CD4-positive, CD25-positive, alpha-beta regulatory T cell (primary cell): Measurements from ENCODE around the gene RFK. TPM values are rescaled to one million over a fixed set of nuclear protein-coding genes. Genes with fewer than 3 reads are reported as not detected.
"Not testable (repeated sequence)": the region's sequence is repeated elsewhere in the genome, so short reads cannot be mapped to it uniquely, and the experiment has no call there.

Source experiments
- ATAC-seq, 2 donors: fragments of 150-1000 bp; cut with Tn5 transposase; one replicate each; pipeline ENCODE4 v1.10.0; 2021; ENCODE audit warnings: low read depth in 2 of 2, moderate number of reproducible peaks in 2 of 2, moderate library complexity in 1 of 2
- DNase-seq, 3 donors: peaks; one replicate each; pipeline versions ENCODE4 v3.0.0 to v3.0.0-alpha.2; 2012 to 2022; ENCODE audit warnings: mixed read lengths in 1 of 3
- H3K27ac ChIP-seq: one replicate; pipeline ENCODE4 v1.7.0; 2013; ENCODE audit warnings: mild to moderate bottlenecking, low read length; ENCODE audit not compliant: insufficient read depth, poor library complexity, severe bottlenecking
- H3K27me3 ChIP-seq: one replicate; pipeline ENCODE4 v1.7.0; 2013; ENCODE audit warnings: low read length; ENCODE audit not compliant: control insufficient read depth, insufficient read depth
- H3K36me3 ChIP-seq: one replicate; pipeline ENCODE4 v1.7.0; 2013; ENCODE audit warnings: mild to moderate bottlenecking, low read length, moderate library complexity; ENCODE audit not compliant: control insufficient read depth, insufficient read depth
- H3K4me1 ChIP-seq: 2 replicates; pipeline ENCODE4 v1.7.0; 2013; ENCODE audit warnings: mild to moderate bottlenecking, low read length; ENCODE audit not compliant: insufficient read depth, control insufficient read depth, poor library complexity, severe bottlenecking
- H3K4me3 ChIP-seq: one replicate; pipeline ENCODE4 v1.7.0; 2013; ENCODE audit warnings: low read depth, mild to moderate bottlenecking, low read length, moderate library complexity
- H3K9me3 ChIP-seq, 2 experiments: 1 replicate in 1 of 2; 2 replicates in 1 of 2; pipeline ENCODE4 v1.7.0; 2013; ENCODE audit warnings: low read length in 2 of 2, mild to moderate bottlenecking in 1 of 2, moderate library complexity in 1 of 2; ENCODE audit not compliant: control insufficient read depth in 2 of 2
- H3K27ac Mint-ChIP-seq, 3 donors: one replicate each; pipeline ENCODE4 v1.8.0; 2020 to 2022; ENCODE audit warnings: mild to moderate bottlenecking in 3 of 3, mixed read lengths in 3 of 3, moderate library complexity in 2 of 3
- H3K27me3 Mint-ChIP-seq: one replicate; pipeline ENCODE4 v1.8.0; 2022; ENCODE audit warnings: mild to moderate bottlenecking, mixed read lengths
- H3K36me3 Mint-ChIP-seq: one replicate; pipeline ENCODE4 v1.8.0; 2020; ENCODE audit warnings: mixed read lengths
- H3K4me1 Mint-ChIP-seq, 4 donors: one replicate each; pipeline ENCODE4 v1.8.0; 2020 to 2022; ENCODE audit warnings: mixed read lengths in 4 of 4, mild to moderate bottlenecking in 1 of 4
- H3K4me3 Mint-ChIP-seq, 4 donors: one replicate each; pipeline ENCODE4 v1.8.0; 2020 to 2022; ENCODE audit warnings: mild to moderate bottlenecking in 4 of 4, mixed read lengths in 4 of 4, moderate library complexity in 3 of 4
- H3K9me3 Mint-ChIP-seq, 7 donors: one replicate each; pipeline ENCODE4 v1.8.0; 2020 to 2022; ENCODE audit warnings: mixed read lengths in 7 of 7, mild to moderate bottlenecking in 3 of 7, moderate library complexity in 2 of 7
- polyA plus RNA-seq, 4 donors: library from polyadenylated mRNA; unstranded; fragments of 300-500 nt; fragmentation: Illumina TruSeq; gene quantifications; one replicate each; pipeline ENCODE4 v1.2.3, GENCODE V29; 2021
- total RNA-seq: library from RNA; stranded (reverse); gene quantifications from one replicate; pipeline ENCODE4 v1.2.3, GENCODE V29; 2022

The RFK gene
- total RNA-seq (12.4 TPM), polyA plus RNA-seq (10 to 100 TPM; 31.3 to 39.7 (median 35.0) TPM)

GRCh38 chr9:76394195-76394959 is at the start of gene RFK:
Gene RFK, minus strand, starts transcription at chr9:76394426. Its CDS starts 255 bp downstream, at chr9:76394171.
- H3K27ac ChIP-seq = peak within 1 kb of the TSS; percentile 92
- Mint-ChIP-seq H3K27ac (peak within 1 kb of the TSS; percentile 95 to 99 (median 97)), H3K4me1 (peaks cover 12 to 46% (median 33%) of the 10 kb centered on the region in 4 donors), H3K4me3 (peak within 1 kb of the TSS; percentile 92 to 96 (median 95)), H3K9me3 (peaks cover 0 to 5% (median 0%) of the 10 kb centered on the region in 7 donors), H3K36me3 (peaks cover 7% of the 10 kb centered on the region), H3K27me3 (peaks cover 13% of the 10 kb centered on the region)
- H3K27me3 ChIP-seq = no peaks in the 10 kb centered on the region
- peaks cover 26% of the 10 kb centered on the region for H3K4me1 ChIP-seq
- DNase-seq (peak; percentile 88 to 96 (median 95)), ATAC-seq (peak; percentile 91 to 92)
- H3K4me3 ChIP-seq = peak within 1 kb of the TSS; percentile 91
- no peaks in the 10 kb centered on the region for H3K36me3 ChIP-seq
- H3K9me3 ChIP-seq = no peaks in the 10 kb centered on the region

GRCh38 chr9:76443887-76444286 is 49.7 kb upstream of the RFK start:
- no peaks in the 10 kb centered on the region for H3K9me3 ChIP-seq
- Mint-ChIP-seq H3K9me3 (no peaks in the 10 kb centered on the region), H3K4me1 (peaks cover 7 to 45% (median 31%) of the 10 kb centered on the region in 4 donors), H3K27ac (peak overlapping the region; percentile 64 to 94 (median 84)), H3K27me3 (no peaks in the 10 kb centered on the region), H3K4me3 (peak overlapping the region; percentile 5 to 71 (median 22)), H3K36me3 (peaks cover 3% of the 10 kb centered on the region)
- no peak overlapping the region for H3K27ac ChIP-seq
- H3K4me1 ChIP-seq = peaks cover 25% of the 10 kb centered on the region
- ATAC-seq = no peak
- H3K36me3 ChIP-seq = no peaks in the 10 kb centered on the region
- H3K4me3 ChIP-seq = peak overlapping the region; percentile 63
- no peaks in the 10 kb centered on the region for H3K27me3 ChIP-seq
- no peak for DNase-seq

- Histone ChIP-seq H3K4me3 (peak overlapping the region; percentile 41), H3K27ac (peak overlapping the region; percentile 34), H3K27me3 (no peaks in the 10 kb centered on the region), H3K36me3 (no peaks in the 10 kb centered on the region), H3K9me3 (no peaks in the 10 kb centered on the region), H3K4me1 (peaks cover 20% of the 10 kb centered on the region)
- peak in 1 of 3 donors; percentile 40 for DNase-seq
- no peaks in the 10 kb centered on the region for H3K27me3 Mint-ChIP-seq
- H3K27ac Mint-ChIP-seq = peak overlapping the region in 2 of 3 donors; percentile 70 to 82
- H3K36me3 Mint-ChIP-seq = peaks cover 3% of the 10 kb centered on the region
- H3K4me3 Mint-ChIP-seq = peak overlapping the region; percentile 6 to 79 (median 9)
- peaks cover 7 to 46% (median 25%) of the 10 kb centered on the region in 4 donors for H3K4me1 Mint-ChIP-seq
- peak; percentile 46 to 60 for ATAC-seq
- H3K9me3 Mint-ChIP-seq = no peaks in the 10 kb centered on the region
These were observed 47.5 kb upstream of the RFK start for GRCh38 chr9:76441551-76442322.

GRCh38 chr9:76438841-76439588 is 44.8 kb upstream of the RFK start:
- peak overlapping the region in 1 of 3 donors; percentile 59 for H3K27ac Mint-ChIP-seq
- H3K4me3 ChIP-seq = no peak overlapping the region
- H3K4me1 ChIP-seq = peaks cover 9% of the 10 kb centered on the region
- H3K36me3 Mint-ChIP-seq = peaks cover 3% of the 10 kb centered on the region
- no peaks in the 10 kb centered on the region for H3K27me3 ChIP-seq
- ATAC-seq = no peak
- no peaks in the 10 kb centered on the region for H3K27me3 Mint-ChIP-seq
- no peak overlapping the region for H3K4me3 Mint-ChIP-seq
- no peaks in the 10 kb centered on the region for H3K9me3 Mint-ChIP-seq
- DNase-seq = no peak
- H3K4me1 Mint-ChIP-seq = peaks cover 3 to 32% (median 13%) of the 10 kb centered on the region in 4 donors
- no peaks in the 10 kb centered on the region for H3K36me3 ChIP-seq
- no peaks in the 10 kb centered on the region for H3K9me3 ChIP-seq
- no peak overlapping the region for H3K27ac ChIP-seq

GRCh38 chr9:76437017-76437699 is 42.9 kb upstream of the RFK start:
- DNase-seq, H3K9me3 Mint-ChIP-seq, H3K27me3 Mint-ChIP-seq, H3K4me3 ChIP-seq, H3K36me3 Mint-ChIP-seq, H3K27me3 ChIP-seq, H3K4me3 Mint-ChIP-seq, H3K9me3 ChIP-seq, ATAC-seq, H3K27ac ChIP-seq, H3K4me1 ChIP-seq, H3K36me3 ChIP-seq: not testable (repeated sequence)
- peak overlapping the region in 1 of 3 donors; percentile 36 for H3K27ac Mint-ChIP-seq
- peaks cover 3 to 19% (median 10%) of the 10 kb centered on the region in 4 donors for H3K4me1 Mint-ChIP-seq

- H3K27ac Mint-ChIP-seq, H3K36me3 Mint-ChIP-seq, H3K4me1 ChIP-seq, ATAC-seq, H3K27me3 Mint-ChIP-seq, H3K27me3 ChIP-seq, H3K36me3 ChIP-seq, H3K9me3 Mint-ChIP-seq, H3K4me1 Mint-ChIP-seq, H3K4me3 ChIP-seq, H3K4me3 Mint-ChIP-seq, H3K9me3 ChIP-seq, H3K27ac ChIP-seq, DNase-seq: not testable (repeated sequence)
These were observed 40.7 kb upstream of the RFK start for GRCh38 chr9:76434897-76435296.

GRCh38 chr9:76433836-76434235 is 39.6 kb upstream of the RFK start:
- H3K27ac ChIP-seq = no peak overlapping the region
- H3K9me3 ChIP-seq = no peaks in the 10 kb centered on the region
- H3K4me3 Mint-ChIP-seq = no peak overlapping the region
- ATAC-seq (no peak), DNase-seq (no peak)
- peaks cover 0 to 5% (median 0%) of the 10 kb centered on the region in 4 donors for H3K4me1 Mint-ChIP-seq
- H3K9me3 Mint-ChIP-seq = no peaks in the 10 kb centered on the region
- no peaks in the 10 kb centered on the region for H3K36me3 Mint-ChIP-seq
- no peaks in the 10 kb centered on the region for H3K27me3 Mint-ChIP-seq
- H3K4me3 ChIP-seq = no peak overlapping the region
- H3K27me3 ChIP-seq = no peaks in the 10 kb centered on the region
- no peaks in the 10 kb centered on the region for H3K36me3 ChIP-seq
- H3K4me1 ChIP-seq = no peaks in the 10 kb centered on the region
- no peak overlapping the region for H3K27ac Mint-ChIP-seq
